Vagina (tissue), 2 donors: ENCODE data around the gene HOMEZ.

Experiments
- POLR2A ChIP-seq, 2 donors: fragments of 450-650 bp; IDR thresholded peaks; one replicate each; pipeline ENCODE4 v1.6.1; 2017; ENCODE audit warnings: antibody characterized with exemption in 2 of 2, mild to moderate bottlenecking in 2 of 2, moderate library complexity in 2 of 2
- POLR2AphosphoS5 ChIP-seq, 2 donors: sonication (generic); formaldehyde crosslinking; IDR thresholded peaks; one replicate each; pipeline ENCODE4 v1.9.0; 2017; ENCODE audit warnings: antibody characterized with exemption in 2 of 2, mild to moderate bottlenecking in 2 of 2, low read depth in 1 of 2; ENCODE audit not compliant: insufficient read depth in 1 of 2
- TF ChIP-seq, protein P1 (sequence below), 3 experiments: fragments of 450-650 bp in 2 of 3; fragments of 200-600 bp in 1 of 3; sonication (generic) in 1 of 3; IDR thresholded peaks; one replicate each; pipeline ENCODE4 v1.5.1; 2017 to 2019; ENCODE audit warnings: antibody characterized with exemption in 3 of 3, mild to moderate bottlenecking in 2 of 3, moderate library complexity in 2 of 3

DNA sequence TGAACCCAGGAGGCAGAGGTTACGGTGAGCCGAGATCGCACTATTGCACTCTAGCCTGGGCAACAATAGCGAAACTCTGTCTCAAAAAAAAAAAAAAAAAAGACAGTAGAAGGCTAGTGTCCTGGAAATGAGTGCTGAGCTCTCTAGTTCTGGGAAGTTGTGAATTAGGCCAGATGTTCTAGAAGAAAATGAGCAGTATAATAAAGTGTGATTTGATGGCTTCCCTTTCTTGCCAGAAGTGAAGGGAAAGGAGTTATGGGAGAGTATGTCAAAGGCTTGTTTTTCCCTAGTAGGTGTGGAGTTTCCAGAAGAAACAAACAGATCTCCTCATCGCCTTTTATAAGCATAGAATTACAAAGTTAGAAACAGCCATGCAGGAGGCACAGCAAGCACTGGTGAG lies 27.7 kb downstream of the HOMEZ start:
- TF ChIP-seq, protein P1, sequence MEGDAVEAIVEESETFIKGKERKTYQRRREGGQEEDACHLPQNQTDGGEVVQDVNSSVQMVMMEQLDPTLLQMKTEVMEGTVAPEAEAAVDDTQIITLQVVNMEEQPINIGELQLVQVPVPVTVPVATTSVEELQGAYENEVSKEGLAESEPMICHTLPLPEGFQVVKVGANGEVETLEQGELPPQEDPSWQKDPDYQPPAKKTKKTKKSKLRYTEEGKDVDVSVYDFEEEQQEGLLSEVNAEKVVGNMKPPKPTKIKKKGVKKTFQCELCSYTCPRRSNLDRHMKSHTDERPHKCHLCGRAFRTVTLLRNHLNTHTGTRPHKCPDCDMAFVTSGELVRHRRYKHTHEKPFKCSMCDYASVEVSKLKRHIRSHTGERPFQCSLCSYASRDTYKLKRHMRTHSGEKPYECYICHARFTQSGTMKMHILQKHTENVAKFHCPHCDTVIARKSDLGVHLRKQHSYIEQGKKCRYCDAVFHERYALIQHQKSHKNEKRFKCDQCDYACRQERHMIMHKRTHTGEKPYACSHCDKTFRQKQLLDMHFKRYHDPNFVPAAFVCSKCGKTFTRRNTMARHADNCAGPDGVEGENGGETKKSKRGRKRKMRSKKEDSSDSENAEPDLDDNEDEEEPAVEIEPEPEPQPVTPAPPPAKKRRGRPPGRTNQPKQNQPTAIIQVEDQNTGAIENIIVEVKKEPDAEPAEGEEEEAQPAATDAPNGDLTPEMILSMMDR (IDR thresholded peaks at IDR 0.05): no peak
- TF ChIP-seq POLR2AphosphoS5 (IDR thresholded peaks at IDR 0.05; ENCODE audit: insufficient read depth in 1 of 2, low read depth in 1 of 2) (no peak), POLR2A (IDR thresholded peaks at IDR 0.05) (no peak)
